NB4 (cell line): ENCODE measurements around the gene SCRN1.

ENCODE experiments used
- DNase-seq: peaks from one replicate; pipeline ENCODE4 v3.0.0; 2010; ENCODE audit warnings: low read depth
- H3K4me3 ChIP-seq: one replicate; pipeline ENCODE4 v1.5.1; 2011; ENCODE audit warnings: mild to moderate bottlenecking, low read depth, low read length, moderate library complexity
- CTCF ChIP-seq: IDR thresholded peaks from one replicate; pipeline ENCODE4 v1.5.1; 2012; ENCODE audit warnings: low read depth, low read length
- MAX ChIP-seq: IDR thresholded peaks from 2 replicates; pipeline ENCODE4 v1.6.1; 2011; ENCODE audit warnings: low read depth, low read length
- MYC ChIP-seq: IDR thresholded peaks from 2 replicates; pipeline ENCODE4 v1.6.1; 2011; ENCODE audit warnings: low read depth, low read length
- POLR2A ChIP-seq: IDR thresholded peaks from 2 replicates; pipeline ENCODE4 v1.6.1; 2011; ENCODE audit warnings: mild to moderate bottlenecking; ENCODE audit not compliant: insufficient read length; ENCODE audit errors: extremely low read depth

Gene SCRN1

GRCh38 chr7:29884399-29885272 is 105.0 kb downstream of the SCRN1 start:
- H3K4me3 ChIP-seq: no peak overlapping the region
- TF ChIP-seq MAX (no peak), CTCF (no peak), MYC (no peak), POLR2A (no peak)
- DNase-seq: no peak

- TF ChIP-seq MYC (no peak), MAX (no peak), POLR2A (no peak), CTCF (no peak)
- no peak for DNase-seq
- H3K4me3 ChIP-seq: no peak overlapping the region
These were observed 105.9 kb downstream of the SCRN1 start for GRCh38 chr7:29883462-29884398.

- no peak overlapping the region for H3K4me3 ChIP-seq
- DNase-seq: no peak
- TF ChIP-seq MAX (no peak), POLR2A (no peak), MYC (no peak)
These were observed 107.1 kb downstream of the SCRN1 start for GRCh38 chr7:29882481-29882880.

- TF ChIP-seq MAX (no peak), MYC (no peak), CTCF (no peak), POLR2A (no peak)
- no peak overlapping the region for H3K4me3 ChIP-seq
- no peak for DNase-seq
These were observed 107.9 kb downstream of the SCRN1 start for GRCh38 chr7:29881724-29882123.

GRCh38 chr7:29879609-29880008 is 110.0 kb downstream of the SCRN1 start:
- H3K4me3 ChIP-seq: no peak overlapping the region
- no peak for DNase-seq
- TF ChIP-seq MAX (no peak), MYC (no peak), POLR2A (no peak), CTCF (no peak)

GRCh38 chr7:29878081-29878688 is 111.4 kb downstream of the SCRN1 start:
- no peak overlapping the region for H3K4me3 ChIP-seq
- DNase-seq: peak; percentile 59
- TF ChIP-seq MYC: no peak
- TF ChIP-seq CTCF: peak; percentile 76
